ENCODE data around the gene CCDC24.

- TF ChIP-seq CTCF (IDR thresholded peaks at IDR 0.05): no peak
- no peak for TF ChIP-seq HMGXB4 (CRISPR knock-in tag; IDR thresholded peaks at IDR 0.05; ENCODE audit: borderline replicate concordance)
- no peak for TF ChIP-seq TFCP2L1 (CRISPR knock-in tag; IDR thresholded peaks at IDR 0.05)
- no peak for TF ChIP-seq EHF (CRISPR knock-in tag; IDR thresholded peaks at IDR 0.05)
- TF ChIP-seq JUN (IDR thresholded peaks at IDR 0.05): no peak
- no peak for TF ChIP-seq KDM1A (IDR thresholded peaks at IDR 0.05; ENCODE audit: low read depth)
- no peak for TF ChIP-seq ELK1 (IDR thresholded peaks at IDR 0.05; ENCODE audit: low read depth, low read length)
- TF ChIP-seq REST (IDR thresholded peaks at IDR 0.05): no peak
Measured at GRCh38 chr1:43962324-43962723, 29.1 kb upstream of the CCDC24 start.
